HG03097 (cell line): Measurements from ENCODE around the gene FAM111B.

ENCODE experiments used
- ATAC-seq: cut with Tn5 transposase; IDR thresholded peaks from one replicate; pipeline ENCODE4 v1.9.1; 2021; ENCODE audit not compliant: unreplicated experiment, low FRiP score

Gene FAM111B

GRCh38 chr11:59151761-59152160 is 44.7 kb downstream of the FAM111B start:
- no peak for ATAC-seq

GRCh38 chr11:59152312-59152951 is 45.4 kb downstream of the FAM111B start:
- peak; percentile 55 for ATAC-seq

- no peak for ATAC-seq
Observed at GRCh38 chr11:59154610-59155009, 47.6 kb downstream of the FAM111B start.

- no peak for ATAC-seq
Observed at GRCh38 chr11:59157433-59157832, 50.4 kb downstream of the FAM111B start.

GRCh38 chr11:59158206-59159068 is 51.4 kb downstream of the FAM111B start:
- ATAC-seq: peak; percentile 66

- no peak for ATAC-seq
Observed at GRCh38 chr11:59164028-59164427, 57.0 kb downstream of the FAM111B start.

GRCh38 chr11:59171508-59172322 is 64.7 kb downstream of the FAM111B start, which contains the start of gene DTX4:
Gene DTX4 (plus strand): TSS chr11:59172132. CDS start chr11:59172596, 464 bp downstream.
- ATAC-seq: peak; percentile 71

- ATAC-seq: no peak
Observed at GRCh38 chr11:59172345-59173079, 65.5 kb downstream of the FAM111B start.

GRCh38 chr11:59173080-59173963 is 66.3 kb downstream of the FAM111B start:
- no peak for ATAC-seq

GRCh38 chr11:59173964-59174663 is 67.1 kb downstream of the FAM111B start:
- no peak for ATAC-seq

- no peak for ATAC-seq
Observed at GRCh38 chr11:59174664-59175033, 67.6 kb downstream of the FAM111B start.

GRCh38 chr11:59175091-59175501 is 68.1 kb downstream of the FAM111B start:
- ATAC-seq: no peak

- no peak for ATAC-seq
Observed at GRCh38 chr11:59176330-59176729, 69.3 kb downstream of the FAM111B start.
